Panc1 (cell line): ENCODE results near the gene KLHDC8A. TPM values are rescaled to one million over a fixed set of nuclear protein-coding genes. Genes with fewer than 3 reads are reported as not detected.

Experiments used
- ATAC-seq: fragments of 200-7000 bp; cut with Tn5 transposase; 2 replicates; pipeline ENCODE4 v1.9.1; 2020; ENCODE audit warnings: mild to moderate bottlenecking, moderate library complexity
- BruUV-seq: library from RNA; stranded (reverse); fragments of 400-500 nt; replicated peaks from 2 replicates; lab custom pipeline; 2021; lab: Mats Ljungman, UMichigan
- CTCF ChIA-PET: fragments of 300-600 bp; sonication (Branson Sonifier 250); formaldehyde crosslinking; loops from one replicate; lab custom pipeline; 2022; ENCODE audit warnings: antibody characterized with exemption; lab: Charles Lee
- POLR2A ChIA-PET: fragments of 300-600 bp; sonication (Branson Sonifier 250); formaldehyde crosslinking; loops from one replicate; lab custom pipeline; 2022; ENCODE audit warnings: antibody characterized with exemption; lab: Charles Lee
- DNase-seq: peaks from one replicate; pipeline ENCODE4 v3.0.0-alpha.2; 2010; ENCODE audit warnings: low read depth, low spot score
- H3K27ac ChIP-seq: 2 replicates; pipeline ENCODE4 v1.5.1; 2011; ENCODE audit warnings: mild to moderate bottlenecking, low read length, inconsistent platforms
- H3K27me3 ChIP-seq: fragments of 200-500 bp; sonication (Bioruptor generic); 2 replicates; pipeline ENCODE4 v1.6.0; 2014; ENCODE audit warnings: low read length, inconsistent platforms; ENCODE audit not compliant: control insufficient read depth, insufficient read depth
- H3K36me3 ChIP-seq: fragments of 200-500 bp; sonication (Bioruptor generic); 2 replicates; pipeline ENCODE4 v1.5.1; 2014; ENCODE audit warnings: inconsistent platforms, mild to moderate bottlenecking, low read length, moderate library complexity; ENCODE audit not compliant: control insufficient read depth, insufficient read depth
- H3K4me1 ChIP-seq: 2 replicates; pipeline ENCODE4 v1.5.1; 2011; ENCODE audit warnings: inconsistent platforms, mild to moderate bottlenecking, low read length, moderate library complexity; ENCODE audit not compliant: control insufficient read depth, insufficient read depth
- H3K4me3 ChIP-seq, 2 experiments: 2 replicates each; pipeline ENCODE4 v1.5.1; 2011 to 2012; ENCODE audit warnings: low read depth in 2 of 2, low read length in 2 of 2, mild to moderate bottlenecking in 2 of 2, inconsistent platforms in 1 of 2, moderate library complexity in 1 of 2
- H3K9me3 ChIP-seq: fragments of 200-500 bp; sonication (Bioruptor generic); 2 replicates; pipeline ENCODE4 v1.5.1; 2014; ENCODE audit warnings: low read depth, mild to moderate bottlenecking, inconsistent platforms, low read length, moderate library complexity; ENCODE audit not compliant: control insufficient read depth, insufficient read depth
- POLR2AphosphoS5 ChIP-seq: IDR thresholded peaks from 2 replicates; pipeline ENCODE4 v1.6.1; 2012; ENCODE audit warnings: mild to moderate bottlenecking, low read depth, low read length, moderate library complexity
- REST ChIP-seq, 2 experiments: IDR thresholded peaks; 2 replicates each; pipeline ENCODE4 v1.6.1; 2011 to 2012; ENCODE audit warnings: low read depth in 2 of 2, control low read depth in 1 of 2, low read length in 1 of 2, mild to moderate bottlenecking in 1 of 2, moderate library complexity in 1 of 2; ENCODE audit not compliant: insufficient read depth in 1 of 2
- SIN3A ChIP-seq: IDR thresholded peaks from 2 replicates; pipeline ENCODE4 v1.6.1; 2012; ENCODE audit warnings: low read depth, mild to moderate bottlenecking, low read length, moderate library complexity, borderline replicate concordance; ENCODE audit not compliant: insufficient read depth
- TCF7L2 ChIP-seq: IDR thresholded peaks from 2 replicates; pipeline ENCODE4 v1.6.1; 2011; ENCODE audit warnings: mild to moderate bottlenecking, low read depth, low read length, inconsistent platforms
- in situ Hi-C: cut with HindIII; loops from 2 replicates; pipeline ENCODE4 v1.10.0; 2016; ENCODE audit warnings: low sequenced_read_pairs, low pct_unique_long_range_greater_than_20kb
- intact Hi-C: fragments of 100-400 bp; cut with micrococcal nuclease; formaldehyde crosslinking; loops from one replicate; pipeline ENCODE4 v1.10.0; 2022; ENCODE audit not compliant: unreplicated experiment
- total RNA-seq: library from RNA; stranded (reverse); gene quantifications from one replicate; pipeline ENCODE4 v1.2.1, GENCODE V29; 2021; ENCODE audit not compliant: unreplicated experiment
- TF ChIP-seq, protein P1 (sequence below): fragments of 450-650 bp; IDR thresholded peaks from 2 replicates; pipeline ENCODE4 v1.5.1; 2017; ENCODE audit warnings: mild to moderate bottlenecking

KLHDC8A gene
- total RNA-seq, 1 experiment from 2014 or later, result 0.31 TPM

- no peak overlapping the region for H3K27ac ChIP-seq
- DNase-seq (no peak), ATAC-seq (no peak)
- no peaks in the 10 kb centered on the region for H3K9me3 ChIP-seq
- CTCF ChIA-PET, result interaction anchor here (0.5 kb wide), 1 partner anchor 831 kb away, joined by 5 read pairs; no protein-coding TSS in a partner anchor
- TF ChIP-seq, protein P1, sequence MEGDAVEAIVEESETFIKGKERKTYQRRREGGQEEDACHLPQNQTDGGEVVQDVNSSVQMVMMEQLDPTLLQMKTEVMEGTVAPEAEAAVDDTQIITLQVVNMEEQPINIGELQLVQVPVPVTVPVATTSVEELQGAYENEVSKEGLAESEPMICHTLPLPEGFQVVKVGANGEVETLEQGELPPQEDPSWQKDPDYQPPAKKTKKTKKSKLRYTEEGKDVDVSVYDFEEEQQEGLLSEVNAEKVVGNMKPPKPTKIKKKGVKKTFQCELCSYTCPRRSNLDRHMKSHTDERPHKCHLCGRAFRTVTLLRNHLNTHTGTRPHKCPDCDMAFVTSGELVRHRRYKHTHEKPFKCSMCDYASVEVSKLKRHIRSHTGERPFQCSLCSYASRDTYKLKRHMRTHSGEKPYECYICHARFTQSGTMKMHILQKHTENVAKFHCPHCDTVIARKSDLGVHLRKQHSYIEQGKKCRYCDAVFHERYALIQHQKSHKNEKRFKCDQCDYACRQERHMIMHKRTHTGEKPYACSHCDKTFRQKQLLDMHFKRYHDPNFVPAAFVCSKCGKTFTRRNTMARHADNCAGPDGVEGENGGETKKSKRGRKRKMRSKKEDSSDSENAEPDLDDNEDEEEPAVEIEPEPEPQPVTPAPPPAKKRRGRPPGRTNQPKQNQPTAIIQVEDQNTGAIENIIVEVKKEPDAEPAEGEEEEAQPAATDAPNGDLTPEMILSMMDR, result no peak
- TF ChIP-seq POLR2AphosphoS5, result no peak
- no peak for TF ChIP-seq TCF7L2
- TF ChIP-seq SIN3A, result no peak
- no TSS peak for BruUV-seq
- no peaks in the 10 kb centered on the region for H3K36me3 ChIP-seq
- in situ Hi-C loops, result no loop called here
- POLR2A ChIA-PET, result no interaction called here
- 0 out of 2 replicates have a peak, but pooled peaks cover 3% of the 10 kb centered on the region for H3K4me1 ChIP-seq
- intact Hi-C loops, result no loop called here
- peaks cover 5% of the 10 kb centered on the region for H3K27me3 ChIP-seq
- no peak overlapping the region for H3K4me3 ChIP-seq
Measured at GRCh38 chr1:205339717-205340116, 17.0 kb downstream of the KLHDC8A start.

DNA sequence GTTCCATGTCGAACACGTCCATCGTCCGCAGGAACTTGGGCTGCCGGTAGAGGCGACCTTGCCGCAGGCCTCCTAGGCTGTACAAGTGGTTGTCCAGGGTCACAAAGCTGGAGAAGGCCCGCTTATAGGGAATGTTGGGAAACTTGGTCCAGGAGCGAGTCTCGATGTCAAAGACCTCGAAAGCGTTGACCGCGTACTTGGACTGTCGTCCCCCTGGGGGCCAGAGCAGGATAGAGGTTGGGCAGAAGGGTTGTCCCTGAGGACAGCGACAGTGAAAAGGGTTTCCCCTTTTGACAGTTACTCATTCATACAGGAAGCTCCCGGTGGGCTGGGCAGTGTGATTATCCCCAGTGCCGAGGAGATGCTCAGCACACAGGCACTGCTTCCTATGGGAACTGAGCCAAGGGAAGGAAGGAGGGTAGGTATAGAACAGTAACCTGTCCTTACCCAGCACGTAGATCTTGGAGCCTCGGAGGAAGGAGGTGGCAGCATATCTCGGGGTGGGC lies 17.5 kb downstream of the KLHDC8A start:
- POLR2A ChIA-PET, result no interaction called here
- H3K27me3 ChIP-seq, result peaks cover under 1% of the 10 kb centered on the region; the same call in 1 of the 2 replicates
- intact Hi-C loops, result no loop called here

More for the DNA sequence above, 17.5 kb downstream of the KLHDC8A start:
- Histone ChIP-seq H3K4me3 (no peak overlapping the region), H3K27ac (no peak overlapping the region), H3K4me1 (0 out of 2 replicates have a peak, but pooled peaks cover 3% of the 10 kb centered on the region), H3K9me3 (no peaks in the 10 kb centered on the region), H3K36me3 (no peaks in the 10 kb centered on the region)
- TF ChIP-seq POLR2AphosphoS5 (no peak), TCF7L2 (no peak), REST (IDR thresholded peaks at IDR 0.05; ENCODE audit: insufficient read depth in 1 of 2, low read depth in 2 of 2, low read length in 1 of 2) (no peak), SIN3A (no peak)
- TF ChIP-seq, protein P1, result no peak
- in situ Hi-C loops, result no loop called here
- no peak for DNase-seq
- no TSS peak for BruUV-seq
- CTCF ChIA-PET, result interaction anchor here (0.6 kb wide), 1 partner anchor 79 kb away, joined by 3 read pairs; no protein-coding TSS in a partner anchor
- no peak for ATAC-seq
